Endothelial cell of umbilical vein (primary cell): ENCODE results near the gene ZNF831. TPM values are rescaled to one million over a fixed set of nuclear protein-coding genes. Genes with fewer than 3 reads are reported as not detected.

Experiments used
- BruUV-seq: library from RNA; stranded (reverse); fragments of 400-500 nt; replicated peaks from 2 replicates; lab custom pipeline; 2021; lab: Mats Ljungman, UMichigan
- CTCF ChIA-PET: fragments of 300-600, 350-600 bp; sonication (Branson Sonifier 250); formaldehyde crosslinking; loops from one replicate; lab custom pipeline; 2021; ENCODE audit warnings: antibody characterized with exemption, inconsistent platforms; lab: Charles Lee
- POLR2A ChIA-PET: fragments of 300-600, 350-600 bp; sonication (Branson Sonifier 250); formaldehyde crosslinking; loops from one replicate; lab custom pipeline; 2021; ENCODE audit warnings: antibody characterized with exemption, inconsistent platforms; lab: Charles Lee
- DNase-seq: peaks from one replicate; pipeline ENCODE4 v3.0.0-alpha.2; 2011; ENCODE audit warnings: low read depth, low spot score
- FAIRE-seq: peaks from 2 replicates; lab custom pipeline; 2011; peaks lifted over from hg19 to GRCh38; lab: Jason Lieb, UNC
- H2AFZ ChIP-seq: 2 replicates; pipeline ENCODE4 v1.6.0; 2012; ENCODE audit warnings: low read depth, low read length, control low read depth, inconsistent platforms
- H3K27ac ChIP-seq: 2 replicates; pipeline ENCODE4 v1.5.1; 2011; ENCODE audit warnings: low read depth, mild to moderate bottlenecking, control low read depth, low read length, moderate library complexity; ENCODE audit not compliant: insufficient read depth
- H3K27me3 ChIP-seq, 2 experiments: 2 replicates each; pipeline versions ENCODE4 v1.6.0 to v1.6.1; 2011; ENCODE audit warnings: low read length in 2 of 2, mixed read lengths in 1 of 2; ENCODE audit not compliant: control insufficient read depth in 2 of 2, insufficient read depth in 2 of 2
- H3K36me3 ChIP-seq, 2 experiments: 2 replicates in 1 of 2; 3 replicates in 1 of 2; pipeline ENCODE4 v1.5.1; 2011; ENCODE audit warnings: low read length in 2 of 2, mild to moderate bottlenecking in 1 of 2, moderate library complexity in 1 of 2; ENCODE audit not compliant: control insufficient read depth in 2 of 2, insufficient read depth in 2 of 2; ENCODE audit errors: extremely low read depth in 1 of 2
- H3K4me1 ChIP-seq: 3 replicates; pipeline ENCODE4 v1.5.1; 2011; ENCODE audit warnings: mild to moderate bottlenecking, low read length; ENCODE audit not compliant: control insufficient read depth, insufficient read depth; ENCODE audit errors: extremely low read depth
- H3K4me2 ChIP-seq: 2 replicates; pipeline ENCODE4 v1.6.1; 2011; ENCODE audit warnings: low read length, control low read depth, mixed read lengths; ENCODE audit not compliant: insufficient read depth
- H3K4me3 ChIP-seq, 3 experiments: fragments of 200-600 bp in 1 of 3; sonication (generic), shearing (Covaris generic) in 1 of 3; replicated peaks in 1 of 3; 2 replicates each; pipeline ENCODE4 v1.5.1; 2011 to 2016; ENCODE audit warnings: control low read depth in 3 of 3, low read length in 3 of 3, mild to moderate bottlenecking in 2 of 3, inconsistent platforms in 1 of 3, low read depth in 1 of 3, moderate library complexity in 1 of 3; ENCODE audit not compliant: insufficient read depth in 1 of 3
- H3K79me2 ChIP-seq: 2 replicates; pipeline ENCODE4 v1.6.0; 2012; ENCODE audit warnings: low read length, inconsistent platforms; ENCODE audit not compliant: control insufficient read depth, insufficient read depth
- H3K9ac ChIP-seq: replicated peaks from 2 replicates; pipeline ENCODE3; 2011; ENCODE audit warnings: low read length, control low read depth; ENCODE audit not compliant: insufficient read depth; ENCODE audit errors: extremely low read depth
- H3K9me1 ChIP-seq: replicated peaks from 3 replicates; pipeline ENCODE4 v1.6.0; 2011; ENCODE audit warnings: mild to moderate bottlenecking, low read length; ENCODE audit not compliant: control insufficient read depth, insufficient read depth; ENCODE audit errors: extremely low read depth
- H3K9me3 ChIP-seq: replicated peaks from 2 replicates; pipeline ENCODE4 v1.5.1; 2012; ENCODE audit warnings: low read length, inconsistent platforms; ENCODE audit not compliant: control insufficient read depth, insufficient read depth
- H4K20me1 ChIP-seq: replicated peaks from 2 replicates; pipeline ENCODE3; 2011; ENCODE audit warnings: mild to moderate bottlenecking, low read length; ENCODE audit not compliant: control insufficient read depth, insufficient read depth; ENCODE audit errors: extremely low read depth
- EZH2 ChIP-seq: IDR thresholded peaks from 2 replicates; pipeline ENCODE4 v1.6.1; 2012; ENCODE audit warnings: borderline replicate concordance, low read depth, mild to moderate bottlenecking, moderate library complexity, low read length, inconsistent platforms; ENCODE audit not compliant: severe bottlenecking
- FOS ChIP-seq: IDR thresholded peaks from 2 replicates; pipeline ENCODE4 v1.6.1; 2011; ENCODE audit warnings: mild to moderate bottlenecking, low read length, moderate library complexity, borderline replicate concordance; ENCODE audit not compliant: insufficient read depth
- GATA2 ChIP-seq: IDR thresholded peaks from 2 replicates; pipeline ENCODE4 v1.7.0; 2011; ENCODE audit warnings: low read depth, mild to moderate bottlenecking, moderate library complexity, mixed read lengths, low read length; ENCODE audit not compliant: insufficient read length, insufficient read depth
- MYC ChIP-seq: IDR thresholded peaks from one replicate; pipeline ENCODE4 v1.6.1; 2011; ENCODE audit warnings: mild to moderate bottlenecking, low read depth, low read length
- POLR2A ChIP-seq: IDR thresholded peaks from 2 replicates; pipeline ENCODE4 v1.6.1; 2012; ENCODE audit warnings: low read depth, mild to moderate bottlenecking, control low read depth, low read length
- dilution Hi-C: fragments of 300-500 bp; cut with MboI; formaldehyde crosslinking; loops from one replicate; pipeline ENCODE4 v1.15.0; 2019; ENCODE audit warnings: low sequenced_read_pairs; ENCODE audit not compliant: extremely low pct_ligation_motif_present
- intact Hi-C: fragments of 100-400 bp; cut with micrococcal nuclease; formaldehyde crosslinking; loops from one replicate; pipeline ENCODE4 v1.10.0; 2022
- polyA plus RNA-seq, 4 experiments: library from polyadenylated mRNA; depleted of rRNA in 3 of 4; stranded (reverse) in 3 of 4; unstranded in 1 of 4; fragments of >200 nt; gene quantifications; 2 replicates each; pipeline versions ENCODE4 v1.2.1 to v1.2.3, GENCODE V29; 2011 to 2012; ENCODE audit warnings: missing spikeins in 1 of 4
- total RNA-seq: library from RNA; stranded (reverse); gene quantifications from 2 replicates; pipeline ENCODE4 v1.2.3, GENCODE V29; 2021
- TF ChIP-seq, protein P1 (sequence below), 2 donors: IDR thresholded peaks; 1 replicate in 1 of 2; 2 replicates in 1 of 2; pipeline ENCODE4 v1.5.1; 2011; ENCODE audit warnings: low read length in 2 of 2, mild to moderate bottlenecking in 2 of 2, moderate library complexity in 2 of 2, control low read depth in 1 of 2, inconsistent platforms in 1 of 2, low read depth in 1 of 2; ENCODE audit not compliant: insufficient read depth in 1 of 2; ENCODE audit errors: extremely low read depth in 1 of 2
- TF ChIP-seq, protein P2 (sequence below): IDR thresholded peaks from 2 replicates; pipeline ENCODE4 v1.6.1; 2011; ENCODE audit not compliant: insufficient read depth, insufficient read length

Gene ZNF831
- total and polyA plus RNA-seq, 2 donors (not counting 3 experiments of a cell fraction or from before 2014, with no cell fraction given): not detected

DNA sequence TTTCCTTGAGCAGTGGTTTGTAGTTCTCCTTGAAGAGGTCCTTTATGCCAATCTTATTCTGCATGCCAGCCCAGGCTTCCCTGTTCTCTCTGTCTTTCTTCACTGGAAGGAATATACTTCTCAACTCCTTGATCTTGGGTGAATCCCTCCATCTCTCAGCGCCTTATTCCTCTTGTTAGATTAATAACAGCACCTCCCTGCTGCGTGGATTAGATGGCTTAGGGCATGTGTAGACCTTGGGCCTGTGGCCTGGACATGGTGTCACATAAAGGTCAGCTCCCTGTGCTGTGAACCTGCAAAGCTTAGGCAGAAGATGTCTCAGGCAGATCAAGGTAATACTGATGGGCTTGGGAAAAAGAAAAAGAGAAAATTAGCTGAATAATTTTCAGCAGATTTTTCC, 18.3 kb downstream of the ZNF831 start:
- BruUV-seq: no TSS peak
- Histone ChIP-seq H3K9ac (no peak overlapping the region), H3K4me1 (no peaks in the 10 kb centered on the region), H3K4me2 (no peak overlapping the region), H3K27me3 (no peaks in the 10 kb centered on the region), H2AFZ (no peak overlapping the region), H3K79me2 (no peaks in the 10 kb centered on the region), H3K27ac (no peak overlapping the region), H4K20me1 (no peaks in the 10 kb centered on the region), H3K36me3 (no peaks in the 10 kb centered on the region), H3K4me3 (no peak overlapping the region), H3K9me3 (no peaks in the 10 kb centered on the region), H3K9me1 (no peaks in the 10 kb centered on the region)
- dilution Hi-C loops (no loop called here), intact Hi-C loops (no loop called here)
- DNase-seq: no peak
- CTCF ChIA-PET: no interaction called here
- no peak for TF ChIP-seq FOS
- POLR2A ChIA-PET: no interaction called here
- FAIRE-seq: no peak

DNA sequence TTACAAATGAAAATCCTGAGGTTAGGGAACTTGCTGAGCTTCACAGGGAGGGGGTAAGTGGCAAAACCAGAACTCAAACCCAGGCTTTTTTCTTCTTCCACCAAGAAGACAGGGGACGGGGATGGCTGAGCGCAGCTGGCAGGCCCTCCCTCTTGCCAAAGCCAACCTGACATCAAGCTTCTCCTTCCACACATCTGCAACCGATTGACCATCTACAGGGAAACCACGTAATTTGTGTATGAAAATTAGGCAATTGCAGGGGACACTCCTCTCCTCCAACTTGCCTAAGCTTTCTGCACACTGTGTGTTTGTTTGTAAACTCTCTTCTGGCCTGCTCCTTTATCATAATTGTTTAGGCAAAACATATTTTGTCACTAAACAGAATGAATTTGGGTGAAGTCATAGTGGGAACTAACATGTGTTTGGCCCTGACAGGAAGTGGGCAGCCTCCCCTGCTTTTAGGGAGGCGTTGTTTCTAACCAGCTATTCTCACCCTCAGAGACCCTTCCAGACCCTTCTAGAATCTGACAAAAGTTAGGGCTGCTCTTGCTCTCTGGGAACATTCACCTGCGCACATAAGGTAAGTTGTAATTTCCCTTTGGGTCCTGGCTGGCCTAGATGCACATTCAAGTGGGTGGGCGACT, 18.9 kb downstream of the ZNF831 start:
- DNase-seq (no peak), FAIRE-seq (no peak)
- Histone ChIP-seq H2AFZ (no peak overlapping the region), H3K4me3 (no peak overlapping the region), H3K4me2 (no peak overlapping the region), H3K9ac (no peak overlapping the region), H3K9me3 (no peaks in the 10 kb centered on the region), H3K79me2 (no peaks in the 10 kb centered on the region), H3K27me3 (no peaks in the 10 kb centered on the region), H3K4me1 (no peaks in the 10 kb centered on the region), H4K20me1 (no peaks in the 10 kb centered on the region), H3K9me1 (no peaks in the 10 kb centered on the region), H3K36me3 (no peaks in the 10 kb centered on the region), H3K27ac (no peak overlapping the region)
- intact Hi-C loops: no loop called here
- no TSS peak for BruUV-seq
- ChIA-PET POLR2A (no interaction called here), CTCF (no interaction called here)
- dilution Hi-C loops: no loop called here
- TF ChIP-seq GATA2: no peak
- TF ChIP-seq EZH2: no peak
- no peak for TF ChIP-seq FOS
- TF ChIP-seq, protein P1, sequence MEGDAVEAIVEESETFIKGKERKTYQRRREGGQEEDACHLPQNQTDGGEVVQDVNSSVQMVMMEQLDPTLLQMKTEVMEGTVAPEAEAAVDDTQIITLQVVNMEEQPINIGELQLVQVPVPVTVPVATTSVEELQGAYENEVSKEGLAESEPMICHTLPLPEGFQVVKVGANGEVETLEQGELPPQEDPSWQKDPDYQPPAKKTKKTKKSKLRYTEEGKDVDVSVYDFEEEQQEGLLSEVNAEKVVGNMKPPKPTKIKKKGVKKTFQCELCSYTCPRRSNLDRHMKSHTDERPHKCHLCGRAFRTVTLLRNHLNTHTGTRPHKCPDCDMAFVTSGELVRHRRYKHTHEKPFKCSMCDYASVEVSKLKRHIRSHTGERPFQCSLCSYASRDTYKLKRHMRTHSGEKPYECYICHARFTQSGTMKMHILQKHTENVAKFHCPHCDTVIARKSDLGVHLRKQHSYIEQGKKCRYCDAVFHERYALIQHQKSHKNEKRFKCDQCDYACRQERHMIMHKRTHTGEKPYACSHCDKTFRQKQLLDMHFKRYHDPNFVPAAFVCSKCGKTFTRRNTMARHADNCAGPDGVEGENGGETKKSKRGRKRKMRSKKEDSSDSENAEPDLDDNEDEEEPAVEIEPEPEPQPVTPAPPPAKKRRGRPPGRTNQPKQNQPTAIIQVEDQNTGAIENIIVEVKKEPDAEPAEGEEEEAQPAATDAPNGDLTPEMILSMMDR (IDR thresholded peaks at IDR 0.05; ENCODE audit: extremely low read depth in 1 of 2, insufficient read depth in 1 of 2, low read depth in 1 of 2, low read length in 2 of 2): no peak
- no peak for TF ChIP-seq MYC
- TF ChIP-seq POLR2A: no peak
- TF ChIP-seq, protein P2, sequence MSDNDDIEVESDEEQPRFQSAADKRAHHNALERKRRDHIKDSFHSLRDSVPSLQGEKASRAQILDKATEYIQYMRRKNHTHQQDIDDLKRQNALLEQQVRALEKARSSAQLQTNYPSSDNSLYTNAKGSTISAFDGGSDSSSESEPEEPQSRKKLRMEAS: no peak
